Mesothelial cell of epicardium (in vitro differentiated cells): ENCODE results near the gene SPINT3. TPM values are rescaled to one million over a fixed set of nuclear protein-coding genes. Genes with fewer than 3 reads are reported as not detected.
A peak's percentile ranks its signal among the peaks of the same experiment; 100 is the strongest.

Source experiments
- DNase-seq, 2 experiments: peaks; one replicate each; pipeline ENCODE4 v3.0.0; 2021; ENCODE audit warnings: low spot score in 2 of 2; ENCODE audit not compliant: unreplicated experiment in 2 of 2
- H3K27ac Mint-ChIP-seq: 2 replicates; pipeline ENCODE4 v1.8.0; 2021; ENCODE audit warnings: mixed read lengths
- H3K27me3 Mint-ChIP-seq: 2 replicates; pipeline ENCODE4 v1.8.0; 2021; ENCODE audit warnings: low read depth, mixed read lengths
- H3K36me3 Mint-ChIP-seq: 2 replicates; pipeline ENCODE4 v1.8.0; 2021; ENCODE audit warnings: mixed read lengths
- H3K4me1 Mint-ChIP-seq: 2 replicates; pipeline ENCODE4 v1.8.0; 2021; ENCODE audit warnings: mixed read lengths
- H3K4me3 Mint-ChIP-seq: 2 replicates; pipeline ENCODE4 v1.8.0; 2021; ENCODE audit warnings: mild to moderate bottlenecking, moderate library complexity, mixed read lengths
- H3K9me3 Mint-ChIP-seq: 2 replicates; pipeline ENCODE4 v1.8.0; 2021; ENCODE audit warnings: mixed read lengths
- CTCF ChIP-seq: fragments of 200-600 bp; sonication (generic); IDR thresholded peaks from one replicate; pipeline ENCODE4 v1.5.0; 2021; ENCODE audit warnings: antibody characterized with exemption; ENCODE audit not compliant: unreplicated experiment
- total RNA-seq: library from RNA; stranded (reverse); gene quantifications from 3 replicates; pipeline ENCODE4 v1.2.1, GENCODE V29; 2021

Gene SPINT3
- total RNA-seq, 1 donor from 2014 or later, result not detected

DNA sequence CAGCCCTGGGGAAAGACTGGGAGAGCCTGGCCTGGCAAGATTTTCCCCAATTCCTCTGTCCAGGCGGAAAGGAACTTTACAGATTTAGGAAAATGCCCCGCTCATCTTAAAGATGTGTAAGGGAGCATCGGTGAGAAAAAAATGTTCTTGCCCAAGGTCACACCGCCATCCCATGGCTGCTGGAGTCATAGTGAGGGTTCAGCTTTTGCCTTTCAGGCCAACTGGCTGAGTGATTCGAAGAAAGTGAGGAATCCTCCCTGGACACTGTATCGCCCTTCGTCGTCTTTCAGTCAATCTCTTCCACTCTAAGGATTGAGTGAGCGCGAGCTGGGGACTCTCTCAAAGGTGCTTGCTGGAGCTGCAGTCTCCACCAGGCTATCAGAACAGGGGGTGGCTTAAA is 44.5 kb downstream of the SPINT3 start:
- Mint-ChIP-seq H3K36me3 (peaks cover 14% of the 10 kb centered on the region), H3K9me3 (peaks cover 4% of the 10 kb centered on the region), H3K4me3 (peak overlapping the region; percentile 77), H3K4me1 (peaks cover 13% of the 10 kb centered on the region), H3K27me3 (peaks cover 24% of the 10 kb centered on the region), H3K27ac (peak overlapping the region; percentile 52)
- no peak for DNase-seq
- no peak for TF ChIP-seq CTCF

- DNase-seq, result peak in 1 of 2 experiments; percentile 54
- H3K27ac Mint-ChIP-seq, result peak overlapping the region; percentile 48
- peaks cover 17% of the 10 kb centered on the region for H3K4me1 Mint-ChIP-seq
- peaks cover 14% of the 10 kb centered on the region for H3K36me3 Mint-ChIP-seq
- peaks cover 24% of the 10 kb centered on the region for H3K27me3 Mint-ChIP-seq
- TF ChIP-seq CTCF, result no peak
- H3K9me3 Mint-ChIP-seq, result peaks cover 4% of the 10 kb centered on the region
- peak overlapping the region; percentile 77 for H3K4me3 Mint-ChIP-seq
Measured at GRCh38 chr20:45470262-45470931, 45.0 kb downstream of the SPINT3 start.

DNA sequence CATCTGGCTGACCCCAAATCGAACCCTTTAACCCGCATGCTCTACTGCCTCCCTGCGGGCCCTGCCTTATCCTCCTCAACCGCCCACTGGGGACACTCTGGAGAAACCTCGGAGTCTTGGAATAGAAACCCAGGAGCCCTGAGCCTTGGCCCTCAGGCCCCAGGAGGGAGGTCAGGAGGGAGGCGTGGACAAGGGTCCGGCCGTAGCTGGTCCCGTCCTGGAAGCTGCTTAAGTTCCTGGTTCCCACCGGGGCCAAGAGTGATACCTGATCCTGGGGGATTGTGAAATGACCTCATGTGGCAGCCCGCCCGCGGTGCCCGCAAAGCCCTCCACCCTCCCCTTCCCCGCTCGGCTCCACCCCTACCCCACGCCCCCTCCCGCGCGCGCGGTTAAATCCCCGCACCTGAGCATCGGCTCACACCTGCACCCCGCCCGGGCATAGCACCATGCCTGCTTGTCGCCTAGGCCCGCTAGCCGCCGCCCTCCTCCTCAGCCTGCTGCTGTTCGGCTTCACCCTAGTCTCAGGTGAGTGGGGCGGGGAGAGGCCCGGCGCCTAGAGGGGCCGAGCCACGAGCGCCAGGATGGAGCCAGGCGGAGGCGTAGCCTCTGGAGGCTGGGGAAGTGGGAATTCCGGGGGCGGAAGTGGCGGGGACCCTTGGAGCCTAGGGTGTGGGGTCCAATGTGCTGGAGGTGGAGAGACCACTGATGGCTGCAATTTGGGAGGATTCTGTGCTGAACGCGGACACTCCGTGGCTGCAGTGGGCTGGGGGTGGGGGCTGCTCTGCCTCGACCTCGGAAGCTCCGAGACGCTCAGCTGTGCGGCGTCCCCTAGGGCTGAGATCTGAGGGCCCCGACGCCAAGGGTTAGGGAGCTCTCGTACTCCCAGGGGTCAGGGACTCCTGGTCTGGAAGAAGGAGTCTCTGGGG is 45.8 kb downstream of the SPINT3 start, which contains the start of gene WFDC2:
WFDC2 (plus strand) TSS at position 418 of the 926 bp plus-strand sequence; CDS start at position 447, 29 bp downstream.
- Mint-ChIP-seq H3K27ac (peak within 1 kb of the TSS; percentile 48), H3K4me3 (peak within 1 kb of the TSS; percentile 77), H3K36me3 (peaks cover 14% of the 10 kb centered on the region), H3K4me1 (peaks cover 18% of the 10 kb centered on the region), H3K27me3 (peaks cover 24% of the 10 kb centered on the region), H3K9me3 (peaks cover 4% of the 10 kb centered on the region)
- DNase-seq, result peak; percentile 28 to 53
- TF ChIP-seq CTCF, result no peak

GRCh38 chr20:45467861-45468260 is 47.6 kb downstream of the SPINT3 start:
- Mint-ChIP-seq H3K9me3 (peaks cover 3% of the 10 kb centered on the region), H3K4me1 (peaks cover 18% of the 10 kb centered on the region), H3K36me3 (peaks cover 7% of the 10 kb centered on the region), H3K27me3 (peaks cover 23% of the 10 kb centered on the region), H3K27ac (no peak overlapping the region), H3K4me3 (no peak overlapping the region)
- DNase-seq, result no peak
- TF ChIP-seq CTCF, result no peak

DNA sequence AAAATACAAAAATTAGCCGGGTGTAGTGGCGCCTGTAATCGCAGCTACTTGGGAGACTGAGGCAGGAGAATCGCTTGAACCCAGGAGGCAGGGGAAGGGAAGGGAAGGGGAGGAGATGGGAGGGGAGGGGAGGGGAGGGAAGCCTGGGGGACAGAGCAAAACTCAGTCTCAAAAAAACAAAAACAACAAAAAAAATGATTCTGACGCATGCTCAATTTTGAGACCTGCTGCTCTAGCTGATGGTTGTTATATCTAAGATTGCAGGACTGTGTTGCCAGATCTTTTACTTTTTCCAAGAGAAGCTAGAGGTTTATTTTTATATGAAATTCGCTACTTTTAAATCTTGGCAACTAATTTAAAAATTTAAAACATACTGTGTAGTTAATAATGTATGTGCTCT is 48.2 kb downstream of the SPINT3 start:
- no peak overlapping the region for H3K27ac Mint-ChIP-seq
- H3K36me3 Mint-ChIP-seq, result peaks cover 3% of the 10 kb centered on the region
- H3K27me3 Mint-ChIP-seq, result peaks cover 20% of the 10 kb centered on the region
- no peak overlapping the region for H3K4me3 Mint-ChIP-seq
- DNase-seq, result no peak
- H3K9me3 Mint-ChIP-seq, result no peaks in the 10 kb centered on the region
- TF ChIP-seq CTCF, result no peak
- H3K4me1 Mint-ChIP-seq, result peaks cover 18% of the 10 kb centered on the region
